ENCODE measurements around the gene CBX1.

The CBX1 gene

GRCh38 chr17:48027322-48027981 is 73.8 kb downstream of the CBX1 start:
- H3K27me3 ChIP-seq (ENCODE audit: control insufficient read depth, low read length): peaks cover 32% of the 10 kb centered on the region
- no peak overlapping the region for H3K27ac ChIP-seq (ENCODE audit: low read depth, low read length)
- peaks cover 33% of the 10 kb centered on the region for H3K4me1 ChIP-seq (ENCODE audit: control insufficient read depth, low read length)
- no peak overlapping the region for H3K4me3 ChIP-seq (ENCODE audit: low read length)
- no peaks in the 10 kb centered on the region for H3K9me3 ChIP-seq (ENCODE audit: control insufficient read depth, insufficient read depth, low read length)
- H3F3A ChIP-seq (ENCODE audit: control insufficient read depth, insufficient read depth): no peaks in the 10 kb centered on the region
- TF ChIP-seq, protein P1, sequence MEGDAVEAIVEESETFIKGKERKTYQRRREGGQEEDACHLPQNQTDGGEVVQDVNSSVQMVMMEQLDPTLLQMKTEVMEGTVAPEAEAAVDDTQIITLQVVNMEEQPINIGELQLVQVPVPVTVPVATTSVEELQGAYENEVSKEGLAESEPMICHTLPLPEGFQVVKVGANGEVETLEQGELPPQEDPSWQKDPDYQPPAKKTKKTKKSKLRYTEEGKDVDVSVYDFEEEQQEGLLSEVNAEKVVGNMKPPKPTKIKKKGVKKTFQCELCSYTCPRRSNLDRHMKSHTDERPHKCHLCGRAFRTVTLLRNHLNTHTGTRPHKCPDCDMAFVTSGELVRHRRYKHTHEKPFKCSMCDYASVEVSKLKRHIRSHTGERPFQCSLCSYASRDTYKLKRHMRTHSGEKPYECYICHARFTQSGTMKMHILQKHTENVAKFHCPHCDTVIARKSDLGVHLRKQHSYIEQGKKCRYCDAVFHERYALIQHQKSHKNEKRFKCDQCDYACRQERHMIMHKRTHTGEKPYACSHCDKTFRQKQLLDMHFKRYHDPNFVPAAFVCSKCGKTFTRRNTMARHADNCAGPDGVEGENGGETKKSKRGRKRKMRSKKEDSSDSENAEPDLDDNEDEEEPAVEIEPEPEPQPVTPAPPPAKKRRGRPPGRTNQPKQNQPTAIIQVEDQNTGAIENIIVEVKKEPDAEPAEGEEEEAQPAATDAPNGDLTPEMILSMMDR (IDR thresholded peaks at IDR 0.05; ENCODE audit: low read depth, low read length, poor library complexity, severe bottlenecking): no peak
- no peak for TF ChIP-seq EZH2phosphoT487 (IDR thresholded peaks at IDR 0.05; ENCODE audit: borderline replicate concordance, low read length)
- no peak overlapping the region for H3K4me2 ChIP-seq (ENCODE audit: low read length)
- H4K20me1 ChIP-seq (ENCODE audit: control insufficient read depth, insufficient read depth, low read depth, low read length): no peaks in the 10 kb centered on the region
- no peaks in the 10 kb centered on the region for H3K79me2 ChIP-seq (ENCODE audit: control insufficient read depth, low read length)
- H3K36me3 ChIP-seq (ENCODE audit: control insufficient read depth, low read length): no peaks in the 10 kb centered on the region
- no peaks in the 10 kb centered on the region for H3K9me2 ChIP-seq (replicated peaks; ENCODE audit: control insufficient read depth, low read length)

DNA sequence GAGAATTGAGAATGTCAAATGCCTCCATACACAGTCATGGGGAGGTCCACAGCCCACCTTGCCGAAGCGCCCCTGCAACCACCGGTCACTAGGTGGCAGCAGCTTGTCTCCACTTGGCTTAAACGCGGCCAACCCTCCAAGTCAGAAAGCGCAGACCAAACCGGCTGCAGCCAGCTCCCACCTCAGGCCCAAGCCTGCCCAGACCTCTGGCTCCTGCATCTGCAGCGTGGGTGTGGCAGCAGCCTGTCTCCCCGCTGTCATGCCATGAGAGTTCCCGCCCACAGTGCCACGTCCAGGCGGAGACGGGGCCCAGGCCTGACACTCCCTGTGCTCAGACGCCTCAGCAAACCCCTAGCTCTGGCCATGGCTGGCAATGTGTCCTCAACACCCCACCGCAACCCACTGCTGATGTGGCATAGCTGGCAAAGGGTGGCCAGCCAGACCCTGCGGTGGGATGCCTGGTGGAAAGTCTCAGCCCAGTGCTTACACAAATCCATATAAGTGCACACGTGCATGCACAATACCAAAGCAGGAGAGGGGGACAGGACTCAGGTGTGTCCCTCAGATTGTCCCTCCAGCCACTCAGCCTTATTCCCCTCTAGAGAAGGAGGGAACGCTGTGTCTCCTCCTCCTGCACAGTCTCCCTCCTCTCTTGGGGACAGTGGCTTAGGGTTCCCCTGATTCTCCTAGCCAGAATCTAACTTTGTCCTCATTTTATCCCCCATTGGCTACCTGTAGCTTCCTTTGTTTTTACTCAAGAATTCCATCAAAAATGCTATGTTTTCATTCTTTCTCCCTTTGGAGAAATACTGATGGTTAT is 74.6 kb downstream of the CBX1 start:
- peaks cover 26% of the 10 kb centered on the region for H3K27me3 ChIP-seq (ENCODE audit: control insufficient read depth, low read length)
- H4K20me1 ChIP-seq (ENCODE audit: control insufficient read depth, insufficient read depth, low read depth, low read length): no peaks in the 10 kb centered on the region
- no peaks in the 10 kb centered on the region for H3F3A ChIP-seq (ENCODE audit: control insufficient read depth, insufficient read depth)
- H3K79me2 ChIP-seq (ENCODE audit: control insufficient read depth, low read length): no peaks in the 10 kb centered on the region
- no peaks in the 10 kb centered on the region for H3K9me2 ChIP-seq (replicated peaks; ENCODE audit: control insufficient read depth, low read length)
- no peak overlapping the region for H3K27ac ChIP-seq (ENCODE audit: low read depth, low read length)
- no peak overlapping the region for H3K4me3 ChIP-seq (ENCODE audit: low read length)
- H3K9me3 ChIP-seq (ENCODE audit: control insufficient read depth, insufficient read depth, low read length): no peaks in the 10 kb centered on the region
- TF ChIP-seq, protein P1 (IDR thresholded peaks at IDR 0.05; ENCODE audit: low read depth, low read length, poor library complexity, severe bottlenecking): peak; percentile 89
- TF ChIP-seq EZH2phosphoT487 (IDR thresholded peaks at IDR 0.05; ENCODE audit: borderline replicate concordance, low read length): no peak
- peaks cover 33% of the 10 kb centered on the region for H3K4me1 ChIP-seq (ENCODE audit: control insufficient read depth, low read length)
- no peak overlapping the region for H3K4me2 ChIP-seq (ENCODE audit: low read length)
- H3K36me3 ChIP-seq (ENCODE audit: control insufficient read depth, low read length): no peaks in the 10 kb centered on the region

GRCh38 chr17:48025904-48026501 is 75.3 kb downstream of the CBX1 start:
- Histone ChIP-seq H3K9me2 (replicated peaks; ENCODE audit: control insufficient read depth, low read length) (no peaks in the 10 kb centered on the region), H3K4me1 (ENCODE audit: control insufficient read depth, low read length) (peaks cover 33% of the 10 kb centered on the region), H3K27ac (ENCODE audit: low read depth, low read length) (no peak overlapping the region), H3K27me3 (ENCODE audit: control insufficient read depth, low read length) (peaks cover 24% of the 10 kb centered on the region), H3K79me2 (ENCODE audit: control insufficient read depth, low read length) (no peaks in the 10 kb centered on the region), H3K4me2 (ENCODE audit: low read length) (peak overlapping the region; percentile 88), H3F3A (ENCODE audit: control insufficient read depth, insufficient read depth) (no peaks in the 10 kb centered on the region), H3K36me3 (ENCODE audit: control insufficient read depth, low read length) (no peaks in the 10 kb centered on the region), H3K4me3 (ENCODE audit: low read length) (peak overlapping the region; percentile 72), H4K20me1 (ENCODE audit: control insufficient read depth, insufficient read depth, low read depth, low read length) (no peaks in the 10 kb centered on the region), H3K9me3 (ENCODE audit: control insufficient read depth, insufficient read depth, low read length) (no peaks in the 10 kb centered on the region)
- TF ChIP-seq, protein P1 (IDR thresholded peaks at IDR 0.05; ENCODE audit: low read depth, low read length, poor library complexity, severe bottlenecking): no peak
- TF ChIP-seq EZH2phosphoT487 (IDR thresholded peaks at IDR 0.05; ENCODE audit: borderline replicate concordance, low read length): no peak

All from DOHH2 (cell line).